Stimulated activated CD4-positive, alpha-beta T cell treated with anti-CD3 and anti-CD28 coated beads, Interleukin-1b, Interleukin-23, amount 100 ng/mL, for 24 hours (primary cell): ENCODE data around the gene TTC7B.

Source experiments
- DNase-seq, 4 experiments: peaks; one replicate each; pipeline ENCODE4 v3.0.0-alpha.2; 2020; ENCODE audit warnings: low read depth in 4 of 4, low spot score in 1 of 4

Gene TTC7B

DNA sequence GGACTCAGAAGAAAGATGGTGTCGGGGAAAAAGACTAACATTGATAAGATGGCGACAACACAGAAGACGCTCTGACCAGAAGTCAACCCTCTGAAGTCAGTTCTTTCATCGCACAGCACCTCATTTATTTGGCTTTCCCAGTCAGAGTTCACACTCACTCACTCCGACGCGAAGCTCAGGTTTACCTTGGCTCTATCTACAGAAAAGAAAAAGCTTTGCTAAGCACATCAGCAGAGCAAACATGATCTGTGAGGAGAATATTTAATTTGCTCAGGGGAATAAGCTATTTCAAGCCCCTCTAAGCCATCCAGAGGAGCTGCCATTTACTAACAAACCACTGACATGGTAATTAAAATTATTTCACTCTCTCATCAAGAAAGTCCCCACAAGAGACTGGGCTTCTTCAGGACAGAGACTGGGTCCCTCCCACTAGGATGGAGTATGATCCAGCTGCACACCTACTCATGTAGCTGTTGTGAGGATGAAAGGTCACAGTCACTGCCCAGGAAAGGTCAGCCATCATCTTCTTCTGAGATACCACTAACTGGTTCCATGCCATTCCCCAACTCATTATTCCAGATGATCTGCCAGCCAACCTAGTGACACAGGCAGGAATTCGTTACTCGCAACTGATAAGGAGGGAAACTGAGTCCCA lies 111.4 kb downstream of the TTC7B start:
- DNase-seq = no peak

DNA sequence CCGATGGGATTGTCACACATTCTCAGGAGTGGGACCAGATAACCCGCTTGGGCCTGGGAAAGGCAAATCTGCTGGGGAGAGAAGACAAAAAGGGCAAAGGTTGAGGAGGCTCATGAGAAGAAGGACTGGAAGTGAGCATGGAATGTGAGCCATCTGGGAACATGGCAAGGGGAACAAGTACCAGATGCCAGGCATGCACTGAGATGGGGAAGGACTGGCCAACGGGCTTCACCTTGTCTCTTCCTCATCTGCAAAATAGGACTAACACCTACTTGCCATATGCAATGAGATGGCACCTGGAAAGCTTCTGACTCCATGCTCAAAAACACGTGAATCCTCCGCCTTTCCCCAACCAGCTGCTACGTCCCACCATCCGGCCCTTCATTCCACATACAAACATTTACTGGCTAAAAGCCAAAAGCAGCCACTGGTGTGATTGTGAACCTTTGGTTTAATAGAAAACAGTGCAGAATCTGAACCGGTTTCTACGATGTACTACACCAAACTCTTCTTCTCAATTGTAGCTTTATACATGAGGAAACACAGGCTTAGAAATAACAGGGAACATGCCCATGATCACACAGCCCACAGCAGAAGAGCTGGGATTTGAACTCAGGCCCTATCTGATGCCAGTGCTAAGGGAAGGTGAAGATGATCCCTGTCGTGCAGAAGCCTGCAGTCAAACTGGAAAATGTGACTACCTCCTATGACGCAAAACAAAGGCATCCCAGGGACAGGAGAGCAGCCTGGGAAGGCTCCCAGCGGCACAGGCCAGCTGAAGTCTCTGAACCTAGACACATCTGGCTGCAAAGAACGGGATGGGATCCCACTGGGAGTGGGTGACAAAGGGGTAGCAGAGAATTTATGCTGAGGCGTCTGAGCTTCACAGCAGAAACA lies 112.1 kb downstream of the TTC7B start:
- no peak for DNase-seq

GRCh38 chr14:90700933-90701776 lies 115.1 kb downstream of the TTC7B start:
- no peak for DNase-seq

DNA sequence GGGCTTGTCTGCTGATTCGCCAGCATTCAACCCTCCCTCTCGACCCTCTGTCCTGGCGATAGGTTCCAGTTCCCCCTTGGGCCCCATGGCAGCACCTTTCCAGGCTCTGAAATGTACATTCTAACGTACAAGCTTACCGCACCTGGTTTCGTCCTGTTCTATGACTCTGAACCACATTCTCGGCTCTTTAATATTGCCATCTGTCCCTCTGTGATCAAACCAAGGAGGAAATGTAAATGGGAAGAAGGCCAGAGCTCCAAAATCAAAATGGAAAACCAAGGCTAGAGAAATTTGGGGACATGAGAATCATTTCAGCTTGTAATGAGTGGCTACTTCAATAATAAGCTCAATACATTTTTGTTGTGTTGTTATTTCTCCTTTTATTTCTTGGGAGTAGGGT lies 117.2 kb downstream of the TTC7B start:
- DNase-seq = no peak

- DNase-seq = no peak
These were observed 117.8 kb downstream of the TTC7B start for GRCh38 chr14:90698379-90698869.

DNA sequence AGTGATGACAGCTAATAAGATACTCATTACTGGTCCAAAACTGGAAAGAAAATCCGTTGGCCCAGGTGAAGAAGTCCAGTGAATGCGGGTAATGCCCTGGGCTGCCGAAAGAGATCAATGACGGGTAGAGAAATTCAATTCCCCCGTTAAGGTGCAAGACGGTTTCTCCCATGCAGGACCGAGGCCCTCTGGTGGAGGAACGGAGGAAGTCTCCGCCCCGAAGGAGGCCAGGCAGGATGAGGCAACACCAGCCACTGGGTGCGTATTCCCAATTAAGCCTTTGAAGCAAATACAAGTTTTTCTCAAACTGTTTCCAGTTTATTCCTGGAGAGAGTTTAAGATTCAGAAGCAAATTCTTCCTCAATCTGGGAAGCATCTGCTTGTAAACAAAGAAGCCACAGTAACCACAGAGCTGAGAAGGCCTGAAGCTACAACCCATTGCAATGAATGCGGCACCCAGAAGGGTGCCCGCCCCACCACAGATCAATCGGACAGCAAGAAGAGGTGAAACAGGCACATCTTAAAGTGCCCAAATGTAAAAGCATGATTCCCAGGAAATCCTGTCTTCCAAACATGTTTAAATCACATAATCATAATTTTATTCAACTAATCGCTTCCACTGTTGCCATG lies 118.5 kb downstream of the TTC7B start:
- peak; percentile 50 to 67 (median 62) for DNase-seq

DNA sequence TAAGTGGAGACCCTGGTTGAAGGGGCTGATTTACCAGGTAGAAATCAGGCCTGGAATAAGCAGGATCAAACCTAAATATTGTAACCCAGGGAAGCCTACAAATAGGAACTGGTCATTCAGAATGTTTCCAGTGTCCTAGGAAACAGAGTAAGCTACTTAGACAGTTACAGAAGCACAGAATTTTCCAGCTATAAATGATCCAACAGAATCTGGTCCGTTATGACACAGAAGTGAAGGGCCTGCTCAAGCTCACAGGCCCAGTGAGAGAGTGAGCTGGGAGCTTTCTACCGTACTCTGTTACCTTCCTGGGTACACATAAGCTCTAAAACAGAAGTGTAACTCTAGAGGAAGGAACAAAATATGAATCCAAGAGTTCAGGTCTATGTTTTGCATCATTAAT lies 119.1 kb downstream of the TTC7B start:
- no peak for DNase-seq

GRCh38 chr14:90696720-90697119 lies 119.5 kb downstream of the TTC7B start:
- no peak for DNase-seq

DNA sequence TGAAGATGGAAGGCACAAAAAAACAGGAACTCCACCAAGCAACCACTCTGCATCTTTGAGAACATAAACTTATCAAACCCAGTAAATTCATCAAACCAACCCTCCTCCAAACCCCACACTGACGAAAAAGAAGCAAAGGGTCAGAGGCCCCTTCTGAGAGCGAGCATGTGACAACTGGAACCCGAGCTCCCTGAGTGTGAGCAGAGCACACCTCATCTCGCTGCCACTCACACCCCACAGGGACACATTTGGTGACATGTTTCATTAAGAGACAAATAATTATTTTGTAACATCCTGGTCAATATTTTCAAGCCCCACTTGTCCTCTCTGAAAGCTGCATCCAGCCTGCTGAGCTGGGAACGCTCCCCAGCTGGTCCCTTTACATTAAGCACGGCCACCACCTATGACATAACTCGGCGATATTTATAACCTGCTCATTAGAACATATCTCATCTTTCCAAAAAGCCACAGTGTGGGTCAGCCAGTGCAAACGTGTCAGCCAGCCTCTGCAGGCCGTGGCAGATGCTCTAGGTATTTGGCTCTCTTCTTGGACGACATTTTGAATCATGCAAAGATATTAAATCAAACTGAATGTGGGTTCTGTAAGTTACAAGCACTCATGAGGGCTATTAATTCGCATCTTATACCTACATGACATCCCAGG lies 120.1 kb downstream of the TTC7B start:
- DNase-seq = no peak

- no peak for DNase-seq
These were observed 122.8 kb downstream of the TTC7B start for GRCh38 chr14:90693413-90693812.

DNA sequence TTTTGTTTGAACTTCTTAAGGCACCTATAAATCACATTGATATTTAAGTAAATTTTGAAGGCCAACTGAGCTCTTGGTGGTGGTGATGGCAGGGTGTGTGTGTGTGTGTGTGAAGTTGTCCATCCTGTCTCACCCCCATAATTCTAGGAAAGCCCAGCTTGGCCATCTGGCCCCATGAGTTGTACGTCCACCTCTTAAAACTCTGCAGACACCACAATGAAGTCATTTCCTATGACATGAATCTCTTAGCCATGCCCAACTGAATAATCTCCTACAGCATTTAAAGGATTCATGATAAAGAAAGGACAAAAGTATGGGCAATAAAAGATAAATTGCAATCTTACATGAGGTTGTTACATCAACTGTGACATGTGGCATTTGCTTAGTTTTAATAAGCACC lies 123.4 kb downstream of the TTC7B start:
- DNase-seq = no peak

DNA sequence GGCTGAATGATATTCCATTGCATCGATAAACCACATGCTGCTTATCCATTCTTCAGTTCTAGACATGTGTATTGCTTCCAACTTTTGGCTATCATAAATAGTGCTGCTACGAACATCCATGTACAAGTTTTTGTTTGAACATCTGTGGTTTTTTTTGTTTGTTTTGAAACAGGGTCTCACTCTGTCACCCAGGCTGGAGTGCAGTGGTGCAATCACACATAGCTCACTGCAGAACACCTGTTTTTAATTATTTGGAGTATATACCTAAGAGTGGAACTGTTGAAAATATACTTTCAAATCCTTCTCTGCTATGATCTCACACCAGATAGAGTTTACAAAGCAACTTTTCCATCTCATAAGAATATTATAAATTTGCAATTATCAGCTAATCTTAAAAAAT lies 124.2 kb downstream of the TTC7B start:
- no peak for DNase-seq

GRCh38 chr14:90691627-90692026 lies 124.6 kb downstream of the TTC7B start:
- DNase-seq = no peak

GRCh38 chr14:90687680-90688079 lies 128.6 kb downstream of the TTC7B start:
- DNase-seq = no peak

DNA sequence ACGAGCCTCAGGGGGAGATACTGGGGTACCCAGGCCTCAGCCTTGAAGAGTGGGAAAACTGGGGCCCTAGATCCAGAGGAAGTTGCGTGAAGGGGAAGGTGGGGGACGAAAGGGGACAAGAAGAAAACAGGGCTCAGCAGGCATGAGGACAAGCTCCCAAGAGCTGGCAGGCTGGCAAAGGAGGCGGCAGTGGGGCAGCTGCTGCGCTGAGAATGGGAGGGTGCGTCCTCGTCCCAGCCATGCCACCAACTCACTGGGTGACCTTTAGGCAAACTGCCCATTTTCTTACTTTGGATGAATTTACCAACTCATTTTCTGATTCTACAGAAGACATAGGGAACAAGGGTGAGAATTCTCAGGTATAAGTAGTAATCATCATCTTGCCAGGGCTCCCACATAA lies 133.6 kb downstream of the TTC7B start:
- no peak for DNase-seq

- DNase-seq = no peak
These were observed 134.3 kb downstream of the TTC7B start for GRCh38 chr14:90681929-90682328.

DNA sequence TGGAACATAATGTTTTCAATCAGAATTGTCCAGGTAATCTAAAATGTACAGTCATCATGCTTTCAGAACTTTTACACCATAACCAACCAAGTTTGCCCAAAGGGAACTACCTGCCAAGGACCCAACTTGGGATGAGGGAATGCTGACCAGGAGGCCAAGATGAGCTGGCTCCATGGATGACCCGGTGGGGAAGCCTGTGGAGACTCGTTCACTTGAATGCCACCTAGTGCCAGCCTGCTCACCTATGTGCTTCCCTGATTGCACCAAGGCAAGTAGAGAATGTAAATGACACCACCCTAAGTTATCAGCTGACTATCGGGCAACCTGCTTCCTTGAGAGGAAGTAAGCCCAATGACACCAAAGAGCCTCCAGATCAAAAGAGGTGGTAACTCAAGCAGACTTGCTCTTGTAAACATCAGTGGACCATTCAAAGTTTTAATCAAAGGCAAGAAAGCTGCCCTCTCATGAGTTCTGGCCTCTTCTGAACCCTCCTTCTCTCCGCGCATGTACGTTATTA lies 137.3 kb downstream of the TTC7B start:
- no peak for DNase-seq

- no peak for DNase-seq
These were observed 137.8 kb downstream of the TTC7B start for GRCh38 chr14:90678420-90678819.

- peak in 1 of 4 experiments; percentile 8 for DNase-seq
These were observed 138.7 kb downstream of the TTC7B start for GRCh38 chr14:90677484-90678050.

DNA sequence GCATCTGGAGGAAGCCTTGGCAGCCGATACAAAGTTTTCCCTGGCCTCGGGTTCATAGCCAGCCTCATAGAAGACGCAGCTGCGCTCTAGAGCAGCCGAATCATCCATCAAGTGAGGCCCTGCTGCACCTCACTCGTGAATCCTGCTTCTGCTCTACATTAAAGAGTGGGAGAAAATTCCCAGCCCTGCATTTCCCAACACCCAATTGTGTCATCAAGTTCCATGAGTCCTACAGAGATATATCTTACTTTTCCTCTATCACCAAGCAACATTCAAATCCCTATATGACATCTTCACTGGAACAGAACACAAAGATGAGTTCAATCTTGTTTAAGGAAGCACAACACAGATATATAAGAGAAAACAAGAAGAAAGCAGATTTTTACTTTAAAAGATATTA lies 139.3 kb downstream of the TTC7B start:
- DNase-seq = no peak
